SU-DHL-6 (cell line): ENCODE measurements around the gene TIMM21.

Experiments
- EZH2phosphoT487 ChIP-seq: fragments of 200-600 bp; sonication (generic), shearing (Covaris generic); conservative IDR thresholded peaks from 2 replicates; pipeline ENCODE4 v1.6.1; 2018; ENCODE audit warnings: mild to moderate bottlenecking, antibody characterized with exemption, low read length, moderate library complexity, mixed read lengths
- TF ChIP-seq, protein P1 (sequence below): fragments of 200-600 bp; sonication (generic); IDR thresholded peaks from one replicate; pipeline ENCODE4 v1.5.1; 2017; ENCODE audit warnings: antibody characterized with exemption, mild to moderate bottlenecking, low read length, moderate library complexity; ENCODE audit not compliant: insufficient read depth, poor library complexity, severe bottlenecking

DNA sequence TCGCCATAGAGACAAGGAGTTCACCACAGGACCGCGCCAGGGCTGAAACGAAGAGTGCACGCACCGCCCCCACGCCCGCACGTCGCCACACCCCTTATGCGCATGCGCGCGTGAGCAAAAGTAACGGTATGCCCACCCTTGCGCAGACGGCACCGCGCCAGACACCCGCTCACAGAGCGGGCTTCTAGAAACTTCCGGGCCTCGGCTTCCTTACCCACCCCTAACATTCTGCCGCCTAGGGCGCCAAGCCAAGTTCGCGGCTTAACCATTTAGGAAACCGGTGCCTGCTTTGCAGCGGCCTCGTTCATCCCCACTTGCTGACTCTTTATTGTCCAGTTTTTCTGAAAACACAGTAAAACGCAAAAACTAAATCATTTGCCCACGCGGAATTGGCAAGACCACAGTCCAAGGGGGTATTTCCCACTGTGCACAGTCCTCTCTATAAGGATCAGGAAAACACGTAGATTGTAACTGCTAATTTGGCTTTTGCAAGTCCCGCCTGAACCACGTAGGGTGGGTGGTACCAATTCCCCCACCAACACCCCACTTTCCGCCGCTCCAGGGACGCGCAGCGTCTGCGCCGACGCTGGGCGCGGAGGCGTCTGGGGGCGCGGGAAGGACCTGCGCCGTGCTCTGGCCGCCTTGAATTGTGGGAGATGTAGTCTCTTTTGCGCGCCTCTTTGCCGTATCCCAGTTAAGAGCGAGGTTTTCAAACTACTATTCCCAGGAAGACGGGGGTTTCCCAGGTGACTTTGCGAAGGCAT is at the start of gene TIMM21, which contains the start of gene FBXO15:
- TF ChIP-seq, protein P1, sequence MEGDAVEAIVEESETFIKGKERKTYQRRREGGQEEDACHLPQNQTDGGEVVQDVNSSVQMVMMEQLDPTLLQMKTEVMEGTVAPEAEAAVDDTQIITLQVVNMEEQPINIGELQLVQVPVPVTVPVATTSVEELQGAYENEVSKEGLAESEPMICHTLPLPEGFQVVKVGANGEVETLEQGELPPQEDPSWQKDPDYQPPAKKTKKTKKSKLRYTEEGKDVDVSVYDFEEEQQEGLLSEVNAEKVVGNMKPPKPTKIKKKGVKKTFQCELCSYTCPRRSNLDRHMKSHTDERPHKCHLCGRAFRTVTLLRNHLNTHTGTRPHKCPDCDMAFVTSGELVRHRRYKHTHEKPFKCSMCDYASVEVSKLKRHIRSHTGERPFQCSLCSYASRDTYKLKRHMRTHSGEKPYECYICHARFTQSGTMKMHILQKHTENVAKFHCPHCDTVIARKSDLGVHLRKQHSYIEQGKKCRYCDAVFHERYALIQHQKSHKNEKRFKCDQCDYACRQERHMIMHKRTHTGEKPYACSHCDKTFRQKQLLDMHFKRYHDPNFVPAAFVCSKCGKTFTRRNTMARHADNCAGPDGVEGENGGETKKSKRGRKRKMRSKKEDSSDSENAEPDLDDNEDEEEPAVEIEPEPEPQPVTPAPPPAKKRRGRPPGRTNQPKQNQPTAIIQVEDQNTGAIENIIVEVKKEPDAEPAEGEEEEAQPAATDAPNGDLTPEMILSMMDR: no peak
- no peak for TF ChIP-seq EZH2phosphoT487
